HG02623 (cell line): ENCODE measurements around the gene MRPL11.
"Not testable (repeated sequence)": the region's sequence is repeated elsewhere in the genome, so short reads cannot be mapped to it uniquely, and the experiment has no call there.

Experiments used
- ATAC-seq: cut with Tn5 transposase; IDR thresholded peaks from one replicate; pipeline ENCODE4 v1.9.1; 2021; ENCODE audit warnings: moderate library complexity; ENCODE audit not compliant: unreplicated experiment

MRPL11 gene

GRCh38 chr11:66467756-66468155, 29.1 kb upstream of the MRPL11 start:
- no peak for ATAC-seq

- ATAC-seq = peak; percentile 21
These were observed 28.5 kb upstream of the MRPL11 start for GRCh38 chr11:66467034-66467659.

- peak; percentile 86 for ATAC-seq
These were observed 27.8 kb upstream of the MRPL11 start, which contains the start of gene PELI3 for GRCh38 chr11:66466225-66467033. Gene PELI3, plus strand, starts transcription at chr11:66466905. Its CDS starts 1,224 bp downstream, at chr11:66468129.

GRCh38 chr11:66465373-66466224, 27.0 kb upstream of the MRPL11 start:
- ATAC-seq = no peak

- ATAC-seq = no peak
These were observed 26.3 kb upstream of the MRPL11 start for GRCh38 chr11:66464916-66465315.

- ATAC-seq = not testable (repeated sequence)
These were observed 25.5 kb upstream of the MRPL11 start for GRCh38 chr11:66464116-66464515.

GRCh38 chr11:66462911-66463310, 24.3 kb upstream of the MRPL11 start:
- no peak for ATAC-seq

GRCh38 chr11:66462010-66462409, 23.4 kb upstream of the MRPL11 start:
- ATAC-seq = no peak

- no peak for ATAC-seq
These were observed 20.6 kb upstream of the MRPL11 start for GRCh38 chr11:66459138-66459778.

- ATAC-seq = no peak
These were observed 19.2 kb upstream of the MRPL11 start for GRCh38 chr11:66457826-66458225.

GRCh38 chr11:66454828-66455227, 16.2 kb upstream of the MRPL11 start:
- ATAC-seq = no peak

- ATAC-seq = no peak
These were observed 15.6 kb upstream of the MRPL11 start for GRCh38 chr11:66454247-66454646.

GRCh38 chr11:66451663-66452062, 13.0 kb upstream of the MRPL11 start:
- ATAC-seq = no peak

- ATAC-seq = no peak
These were observed 11.9 kb upstream of the MRPL11 start for GRCh38 chr11:66450560-66450959.

GRCh38 chr11:66448523-66448922, 9.9 kb upstream of the MRPL11 start:
- no peak for ATAC-seq

- ATAC-seq = no peak
These were observed 8.4 kb upstream of the MRPL11 start for GRCh38 chr11:66447012-66447411.

- ATAC-seq = no peak
These were observed 5.0 kb upstream of the MRPL11 start for GRCh38 chr11:66443602-66444001.

- not testable (repeated sequence) for ATAC-seq
These were observed 2.3 kb upstream of the MRPL11 start for GRCh38 chr11:66440940-66441282.

- not testable (repeated sequence) for ATAC-seq
These were observed 1.7 kb upstream of the MRPL11 start for GRCh38 chr11:66440101-66440939.

GRCh38 chr11:66437979-66438503, 607 bp downstream of the MRPL11 start:
- ATAC-seq = no peak
